HG03045 (cell line): ENCODE data around the gene GTPBP6.
A peak's percentile ranks its signal among the peaks of the same experiment; 100 is the strongest.

ENCODE experiments used
- ATAC-seq: cut with Tn5 transposase; IDR thresholded peaks from one replicate; pipeline ENCODE4 v1.9.1; 2021; ENCODE audit warnings: mild to moderate bottlenecking, moderate library complexity; ENCODE audit not compliant: unreplicated experiment

The GTPBP6 gene

GRCh38 chrX:318739-319578 lies at the start of gene GTPBP6:
Gene GTPBP6 (minus strand): TSS chrX:318796. CDS start chrX:318787, 9 bp downstream.
- ATAC-seq, result peak; percentile 84

- ATAC-seq, result no peak
These were observed 49.3 kb upstream of the GTPBP6 start for GRCh38 chrX:367866-368265.

DNA sequence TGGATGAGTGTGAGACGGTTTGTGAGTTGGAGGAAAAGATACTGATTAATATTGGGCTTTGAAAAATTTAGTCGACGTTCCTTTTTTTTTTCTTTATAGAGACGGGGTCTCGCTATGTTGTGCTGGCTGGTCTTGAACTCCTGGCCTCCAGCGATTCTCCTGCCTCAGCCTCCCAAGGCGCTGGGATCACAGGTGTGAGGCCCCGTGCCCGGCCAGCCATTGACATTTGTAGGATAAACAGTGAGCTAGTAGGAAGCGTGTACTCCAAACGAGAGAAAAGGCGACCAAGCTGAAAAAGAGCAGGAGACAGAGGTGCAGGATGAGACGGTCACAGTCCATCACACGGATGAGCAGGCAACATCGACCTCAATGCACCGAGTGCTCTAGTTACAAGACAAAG lies 48.8 kb upstream of the GTPBP6 start:
- no peak for ATAC-seq

DNA sequence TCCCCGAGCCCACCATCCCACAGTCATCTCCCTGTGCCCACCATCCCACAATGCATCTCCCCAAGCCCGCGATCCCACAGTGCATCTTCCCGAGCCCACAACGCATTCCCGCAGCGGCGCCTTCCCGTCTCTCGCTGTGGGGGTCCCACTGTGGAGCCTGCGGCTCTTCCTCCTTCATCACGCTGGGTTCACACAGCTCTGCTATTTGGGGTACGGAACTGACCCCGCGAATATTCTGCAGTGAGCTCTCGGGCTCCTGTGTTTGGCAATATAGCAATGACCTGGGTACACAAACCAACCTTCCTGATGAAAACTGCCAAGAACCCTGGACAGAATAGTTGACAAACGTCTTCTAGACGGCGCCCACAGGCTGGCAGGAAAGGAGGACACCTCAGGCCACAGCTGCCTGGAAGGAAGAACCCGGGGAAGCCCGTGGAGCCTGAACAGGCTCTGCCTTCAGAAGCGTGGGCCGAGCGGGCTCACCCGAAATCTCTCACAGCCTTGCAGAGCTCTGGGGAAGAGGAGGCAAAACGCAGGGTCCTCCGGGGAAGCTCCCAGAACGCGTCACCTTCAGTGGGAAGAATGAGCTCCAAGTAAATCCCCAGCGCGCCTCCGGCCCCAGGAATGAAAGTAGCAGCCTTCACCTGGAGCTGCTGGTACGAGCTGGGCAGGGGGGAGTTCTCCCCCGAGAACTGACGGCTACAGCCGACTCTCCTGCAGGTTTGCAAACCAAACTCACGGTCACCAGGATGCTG lies 45.2 kb upstream of the GTPBP6 start:
- ATAC-seq, result no peak

- no peak for ATAC-seq
These were observed 44.5 kb upstream of the GTPBP6 start for GRCh38 chrX:362937-363620.

GRCh38 chrX:362351-362750 lies 43.8 kb upstream of the GTPBP6 start:
- no peak for ATAC-seq

DNA sequence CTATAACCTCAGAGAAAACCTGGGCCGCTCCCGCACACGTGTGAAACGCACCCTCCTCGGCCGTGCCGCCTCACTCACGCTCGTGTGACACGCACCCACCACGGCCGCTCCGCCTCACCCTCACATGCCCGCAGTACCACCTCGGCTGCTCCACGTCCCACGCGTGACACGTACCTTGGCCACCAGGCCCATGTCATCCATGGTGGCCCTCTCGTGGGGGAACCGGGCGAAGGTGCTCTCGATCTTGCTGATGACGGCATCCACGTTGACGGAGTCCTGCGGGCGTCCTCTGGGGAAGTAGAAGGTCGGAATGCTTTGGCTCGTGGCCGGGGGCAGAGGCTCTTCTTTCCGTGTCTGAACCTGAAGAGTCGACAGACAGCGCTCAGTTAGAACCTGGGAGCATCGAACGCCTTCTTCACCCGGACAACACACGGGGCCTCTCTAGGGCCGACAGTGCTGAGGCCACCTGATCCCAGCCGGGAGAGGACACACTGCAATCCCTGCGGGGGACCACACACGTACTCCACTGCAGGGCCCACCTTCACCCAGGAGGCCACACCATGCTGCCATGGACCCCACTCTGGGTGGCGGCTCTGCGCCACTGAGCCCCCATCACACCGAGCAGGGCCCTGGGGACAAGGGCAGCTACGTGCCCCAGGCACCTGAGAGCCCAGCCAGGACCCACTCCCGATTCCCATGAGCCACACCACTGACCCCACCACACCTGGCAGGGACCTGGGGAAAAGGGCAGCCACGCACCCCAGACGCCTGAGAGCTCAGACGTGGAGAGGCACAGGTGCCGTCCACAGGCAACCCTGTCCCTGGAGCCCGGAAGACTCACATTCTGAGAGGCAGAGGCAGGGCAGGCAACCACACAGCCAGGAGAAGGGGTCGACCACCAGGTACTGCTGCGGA lies 42.9 kb upstream of the GTPBP6 start:
- no peak for ATAC-seq

DNA sequence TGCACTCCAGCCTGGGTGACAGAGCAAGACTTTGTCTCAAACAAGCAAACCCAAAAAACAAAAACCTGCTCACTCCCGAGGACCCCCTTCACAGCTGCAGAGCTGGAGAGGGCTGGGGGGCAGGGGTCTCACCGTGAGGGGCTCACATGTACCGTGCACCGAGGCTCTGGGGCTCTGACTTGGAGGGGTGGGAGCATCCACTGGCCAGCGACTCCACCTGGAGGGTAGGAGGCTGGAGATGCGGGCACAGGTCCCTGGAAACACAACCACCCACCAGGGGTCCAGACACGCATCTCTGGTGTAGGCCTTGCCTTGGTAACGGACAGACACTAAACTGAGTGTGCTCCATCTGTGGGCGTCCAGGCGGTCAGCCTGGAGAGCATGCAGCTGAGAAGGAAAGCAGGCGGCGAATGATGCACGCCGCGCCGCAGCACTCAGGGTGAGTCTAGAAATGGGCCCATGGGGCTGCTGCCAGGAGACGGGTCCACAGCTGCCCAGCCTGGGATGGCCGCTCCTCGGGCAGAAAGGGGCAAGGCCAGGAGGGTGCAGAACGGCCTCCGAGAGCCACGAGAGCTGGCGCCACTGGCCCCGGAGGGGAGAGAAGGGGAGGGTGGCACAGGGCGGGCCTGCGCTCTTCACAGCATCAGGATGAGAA lies 42.0 kb upstream of the GTPBP6 start:
- no peak for ATAC-seq

- ATAC-seq, result no peak
These were observed 40.1 kb upstream of the GTPBP6 start for GRCh38 chrX:358651-359143.

DNA sequence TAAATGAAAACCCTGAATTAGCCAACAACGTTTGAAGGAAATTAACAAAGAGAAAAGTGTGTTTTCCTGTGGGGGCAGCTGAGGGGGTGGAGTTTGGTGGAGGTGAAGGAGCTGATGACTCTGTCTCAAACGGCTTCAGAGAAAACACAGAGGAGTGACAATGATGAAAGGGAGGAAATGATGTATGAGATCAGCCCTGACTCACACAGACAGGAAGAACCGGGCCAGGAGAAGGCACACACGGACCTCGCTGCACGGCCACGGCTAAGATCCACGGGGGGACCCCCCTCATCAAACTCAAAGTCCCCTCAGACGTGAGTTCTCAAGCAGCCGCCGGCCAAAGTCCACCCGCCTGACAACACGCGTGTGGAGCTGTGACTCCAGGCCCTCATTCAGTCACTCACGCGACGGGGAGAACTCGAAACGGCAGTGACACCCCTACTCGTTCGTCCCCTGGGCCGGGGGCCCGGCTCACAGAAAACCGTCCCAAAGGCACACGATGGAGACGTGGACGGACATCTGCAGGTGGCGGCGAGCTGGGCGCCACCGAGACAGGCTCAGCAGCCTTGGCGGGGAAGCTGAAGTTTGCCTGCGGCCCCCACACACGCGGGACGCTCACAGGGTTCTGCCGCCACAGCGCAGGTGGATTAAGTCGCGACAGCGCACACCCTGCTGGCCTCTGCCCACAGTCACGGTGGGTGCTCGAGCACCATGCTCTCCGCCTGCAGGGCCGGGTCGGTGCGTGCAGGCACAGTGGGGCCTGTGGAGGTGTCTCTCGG lies 39.3 kb upstream of the GTPBP6 start:
- ATAC-seq, result no peak

DNA sequence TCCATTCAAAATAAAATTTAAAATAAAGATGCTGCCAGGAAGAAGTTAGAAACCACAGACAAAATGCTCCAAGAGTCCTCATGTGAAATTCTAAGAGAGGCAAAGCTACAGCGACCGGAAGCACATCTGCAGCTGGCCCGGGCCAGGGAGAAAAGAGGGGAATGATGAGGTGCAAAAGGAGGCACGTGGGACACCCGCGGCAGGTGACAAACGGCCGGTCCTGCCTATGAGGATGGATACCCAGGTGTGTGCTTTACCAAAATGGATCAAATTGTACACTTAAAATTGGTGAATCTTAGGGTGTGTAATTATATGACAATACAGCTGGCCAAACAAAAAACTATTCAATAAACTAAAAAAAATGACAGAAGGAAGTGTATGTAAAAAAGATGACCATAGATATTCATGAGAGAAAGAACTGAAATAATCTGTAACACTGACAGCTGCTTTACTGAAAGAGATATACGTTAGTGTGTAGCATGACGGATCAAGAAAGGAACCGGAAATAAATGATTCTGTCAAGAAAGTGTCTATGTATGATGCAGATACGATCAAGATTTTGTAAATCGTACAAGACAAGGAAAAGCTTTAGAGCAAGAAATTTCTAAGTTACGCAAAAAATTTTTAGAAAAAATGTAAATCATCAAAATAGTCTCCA lies 38.6 kb upstream of the GTPBP6 start:
- no peak for ATAC-seq

GRCh38 chrX:356385-357034 lies 37.9 kb upstream of the GTPBP6 start:
- ATAC-seq, result no peak

DNA sequence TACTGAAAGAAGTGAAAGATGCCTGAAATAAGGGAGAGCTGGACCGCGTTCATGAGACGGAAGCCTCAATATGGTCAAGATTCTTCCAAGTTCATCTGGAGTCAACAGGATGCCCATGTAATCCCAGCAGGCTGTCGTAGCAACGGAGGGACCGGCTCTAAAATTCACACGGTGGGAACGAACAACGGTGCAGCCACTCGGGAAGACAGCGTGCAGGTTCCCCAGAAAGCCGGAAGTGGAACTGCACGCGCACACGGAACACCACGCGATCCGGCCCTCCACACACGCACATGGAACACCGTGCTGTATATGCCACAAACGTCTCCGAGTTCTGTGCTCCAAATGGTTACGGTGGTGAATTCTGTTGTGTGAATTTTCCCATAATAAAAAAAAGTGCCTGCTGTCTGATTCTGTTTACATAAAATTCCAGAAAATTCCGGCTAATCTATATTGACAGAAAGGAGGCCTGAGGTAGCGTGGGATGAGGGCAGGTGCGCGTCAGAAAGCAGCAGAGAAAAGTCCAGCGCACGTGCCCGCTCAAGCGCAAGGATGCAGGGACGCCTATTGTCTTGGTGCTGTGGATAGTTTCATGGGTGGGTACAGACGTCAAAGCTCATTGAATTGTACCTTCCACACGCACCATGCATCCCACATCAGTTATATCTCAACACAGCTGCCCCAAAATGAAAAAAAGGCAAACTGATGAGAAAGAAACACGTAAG lies 36.9 kb upstream of the GTPBP6 start:
- no peak for ATAC-seq

DNA sequence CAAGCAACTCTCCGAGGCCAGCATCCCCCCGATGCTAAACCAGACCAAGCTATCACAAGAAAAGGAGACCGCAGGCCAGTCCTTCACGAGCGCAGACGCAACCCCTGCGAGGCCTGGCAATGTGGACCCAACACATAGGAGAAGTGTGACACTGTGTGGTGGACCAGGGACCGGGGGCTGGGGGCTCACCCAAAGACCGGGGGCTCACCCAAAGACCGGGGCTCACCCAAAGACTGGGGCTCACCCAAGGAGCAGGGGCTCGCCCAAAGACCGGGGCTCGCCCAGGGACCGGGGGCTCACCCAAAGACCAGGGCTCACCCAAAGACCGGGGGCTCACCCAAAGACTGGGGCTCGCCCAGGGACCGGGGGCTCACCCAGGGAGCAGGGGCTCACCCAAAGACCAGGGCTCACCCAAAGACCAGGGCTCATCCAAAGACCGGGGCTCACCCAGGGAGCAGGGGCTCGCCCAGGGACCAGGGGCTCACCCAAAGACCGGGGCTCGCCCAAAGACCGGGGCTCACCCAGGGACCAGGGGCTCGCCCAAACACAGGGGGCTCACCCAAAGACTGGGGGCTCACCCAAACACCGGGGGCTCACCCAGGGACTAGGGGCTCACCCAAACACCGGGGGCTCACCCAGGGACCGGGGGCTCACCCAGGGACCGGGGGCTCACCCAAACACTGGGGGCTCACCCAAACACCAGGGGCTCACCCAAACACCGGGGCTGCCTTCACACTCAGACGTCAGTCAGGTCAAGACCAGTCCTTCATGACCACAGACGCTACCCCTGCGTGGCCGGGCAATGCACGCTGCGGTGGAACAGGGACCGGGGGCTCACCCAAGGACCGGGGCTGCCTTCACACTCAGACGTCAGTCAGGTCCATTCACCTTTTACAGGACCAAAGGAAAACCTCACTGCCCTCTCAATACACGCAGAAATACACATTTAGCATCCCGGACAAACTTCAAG lies 35.3 kb upstream of the GTPBP6 start:
- ATAC-seq, result no peak

GRCh38 chrX:352582-353314 lies 34.2 kb upstream of the GTPBP6 start:
- no peak for ATAC-seq

- ATAC-seq, result no peak
These were observed 33.6 kb upstream of the GTPBP6 start for GRCh38 chrX:352181-352580.
